ENCODE measurements around the gene ATP11A.

GRCh38 chr13:112688560-112689302, 1.1 kb upstream of the ATP11A start:
- TF ChIP-seq POLR2A (IDR thresholded peaks at IDR 0.05; ENCODE audit: low read depth, low read length), result no peak
- no peak for TF ChIP-seq EZH2 (IDR thresholded peaks at IDR 0.05; ENCODE audit: borderline replicate concordance, low read depth, low read length, severe bottlenecking)

Data from endothelial cell of umbilical vein (primary cell).